IgD-negative memory B cell (primary cell): ENCODE results near the gene TPM1. TPM values are rescaled to one million over a fixed set of nuclear protein-coding genes. Genes with fewer than 3 reads are reported as not detected.

Experiments
- polyA plus RNA-seq: library from polyadenylated mRNA; unstranded; fragments of 300-500 nt; fragmentation: Illumina TruSeq; gene quantifications from one replicate; pipeline ENCODE4 v1.2.3, GENCODE V29; 2021

Gene TPM1
- polyA plus RNA-seq, 1 donor from 2014 or later, result 5.4 TPM

Other genes starting within 250 kb of the TPM1 start
- 13.7 TPM for gene LACTB, start 79.1 kb downstream of the TPM1 start, polyA plus RNA-seq
- 147 TPM for gene RPS27L, start 114.7 kb downstream of the TPM1 start, polyA plus RNA-seq
- 57.6 TPM for gene RAB8B, start 146.9 kb downstream of the TPM1 start, polyA plus RNA-seq
- 18.5 TPM for gene APH1B, start 234.9 kb downstream of the TPM1 start, polyA plus RNA-seq